HG03280 (cell line): ENCODE results near the gene ETS1.
"Not testable (repeated sequence)": the region's sequence is repeated elsewhere in the genome, so short reads cannot be mapped to it uniquely, and the experiment has no call there.

ENCODE experiments used
- ATAC-seq: cut with Tn5 transposase; IDR thresholded peaks from one replicate; pipeline ENCODE4 v1.9.1; 2021; ENCODE audit warnings: mild to moderate bottlenecking, moderate library complexity; ENCODE audit not compliant: unreplicated experiment

The ETS1 gene

DNA sequence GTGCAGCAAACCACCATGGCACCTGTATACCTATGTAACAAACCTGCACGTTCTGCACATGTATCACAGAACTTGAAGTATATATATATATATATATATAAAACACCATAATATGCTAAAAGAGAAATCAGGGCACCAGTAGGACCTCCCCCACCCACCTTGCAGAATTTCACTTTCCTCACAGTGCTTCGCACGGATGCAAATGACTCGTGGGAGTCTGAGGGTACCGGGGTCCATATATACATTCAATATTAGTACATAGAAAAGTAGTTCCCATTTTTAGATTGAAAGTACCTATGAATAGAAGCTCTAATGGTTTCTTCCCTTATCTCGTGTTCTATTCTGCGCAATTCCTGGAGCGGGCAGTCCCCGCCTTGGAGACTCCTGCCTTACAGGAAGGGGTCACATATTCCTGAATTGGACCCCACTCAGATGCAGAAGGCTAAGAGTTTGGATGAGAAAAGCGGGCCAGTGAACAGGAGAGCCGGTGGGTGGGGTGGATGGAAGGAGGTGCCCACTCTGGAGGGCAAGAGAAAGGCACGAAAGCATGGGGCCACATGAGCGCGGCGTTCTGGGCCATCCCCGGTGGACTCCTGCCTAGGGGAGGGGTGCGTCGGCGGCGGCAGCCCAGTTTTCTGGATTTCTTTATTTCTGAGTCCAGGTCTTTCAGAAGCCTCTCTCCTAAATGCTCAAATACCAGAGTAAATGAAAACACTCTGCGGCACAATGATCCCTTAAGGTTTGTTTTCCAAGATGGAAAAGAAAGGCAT lies 136.3 kb downstream of the ETS1 start:
- ATAC-seq = no peak

DNA sequence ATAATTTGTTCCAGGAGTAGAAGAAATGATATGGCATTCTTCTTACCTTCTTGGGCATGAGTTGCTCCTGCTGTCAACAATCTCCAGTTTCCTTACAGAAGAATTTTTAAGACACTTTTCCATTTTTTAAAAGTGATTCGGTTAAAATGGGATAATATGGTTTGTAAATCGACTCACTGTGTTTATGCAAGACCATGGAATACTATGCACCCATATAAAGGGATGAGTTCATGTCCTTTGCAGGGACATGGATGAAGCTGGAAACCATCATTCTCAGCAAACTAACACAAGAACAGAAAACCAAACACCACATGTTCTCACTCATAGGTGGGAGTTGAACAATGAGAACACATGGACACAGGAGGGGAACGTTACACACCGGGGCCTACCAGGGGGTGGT lies 136.9 kb downstream of the ETS1 start:
- not testable (repeated sequence) for ATAC-seq

DNA sequence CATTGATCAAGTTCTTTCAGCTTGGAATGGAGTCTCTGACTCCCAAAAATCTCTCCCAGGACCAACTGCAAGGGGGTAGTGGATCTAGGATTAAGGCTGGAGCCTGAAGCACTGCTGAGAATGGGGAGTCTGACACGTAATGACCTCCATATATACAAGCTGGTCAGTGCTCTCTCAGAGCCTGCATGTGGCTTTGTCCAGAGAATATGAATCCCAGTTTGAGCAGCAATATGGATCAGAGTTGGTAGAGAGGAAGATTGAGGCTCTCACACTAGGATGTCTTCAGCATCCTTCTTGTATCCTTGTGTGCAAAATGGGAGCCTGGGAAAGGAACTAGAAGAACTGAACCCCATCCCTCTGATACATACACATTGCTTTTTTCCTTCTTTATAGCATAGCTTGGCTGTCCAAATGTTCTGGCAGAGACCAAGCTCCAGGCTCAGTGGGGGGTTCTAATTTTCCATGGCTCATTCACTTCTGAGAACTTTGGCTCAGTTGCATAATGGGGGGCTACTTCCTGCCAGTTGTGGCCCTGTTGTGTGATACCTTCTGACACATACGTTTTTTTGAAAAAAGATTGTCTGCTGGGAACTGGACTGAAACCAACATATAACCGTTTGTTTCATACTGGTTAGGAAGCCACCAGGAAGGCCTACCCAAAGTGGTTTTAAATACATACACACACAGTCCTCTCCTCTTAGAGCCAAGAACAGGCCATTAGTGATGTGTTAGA lies 138.2 kb downstream of the ETS1 start:
- no peak for ATAC-seq

DNA sequence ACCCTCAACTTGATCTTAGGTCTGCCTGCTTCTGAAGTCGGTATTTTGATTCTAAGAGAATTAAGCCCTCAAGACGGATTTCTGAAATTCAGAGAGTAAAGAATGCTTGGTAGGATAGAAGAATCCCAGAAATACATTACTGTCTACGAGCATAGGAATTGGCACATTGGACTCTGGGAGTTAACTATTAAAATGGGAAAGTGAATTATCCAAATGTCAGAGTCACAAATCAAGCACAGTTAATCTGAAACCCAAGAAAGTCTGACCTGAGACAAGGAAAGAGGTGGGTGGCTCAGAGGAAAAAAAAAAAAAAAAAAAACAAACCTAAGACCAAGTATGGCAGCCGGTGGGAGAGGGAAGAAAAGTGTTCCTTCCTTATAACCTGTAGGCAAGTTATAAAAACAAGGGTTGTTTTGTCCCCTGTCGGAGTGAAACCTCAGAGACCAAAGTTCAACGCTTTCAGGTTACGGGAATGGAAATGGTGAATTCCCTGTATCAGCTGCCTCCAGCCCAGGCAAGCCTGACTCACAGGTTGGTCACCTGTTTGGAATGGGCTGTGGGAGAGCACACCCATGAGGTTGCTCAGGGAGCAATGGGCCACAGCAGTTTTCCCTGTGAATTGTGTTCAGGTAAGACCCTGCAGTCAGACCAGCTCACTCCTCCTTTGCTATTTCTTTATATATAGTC lies 139.0 kb downstream of the ETS1 start:
- no peak for ATAC-seq

DNA sequence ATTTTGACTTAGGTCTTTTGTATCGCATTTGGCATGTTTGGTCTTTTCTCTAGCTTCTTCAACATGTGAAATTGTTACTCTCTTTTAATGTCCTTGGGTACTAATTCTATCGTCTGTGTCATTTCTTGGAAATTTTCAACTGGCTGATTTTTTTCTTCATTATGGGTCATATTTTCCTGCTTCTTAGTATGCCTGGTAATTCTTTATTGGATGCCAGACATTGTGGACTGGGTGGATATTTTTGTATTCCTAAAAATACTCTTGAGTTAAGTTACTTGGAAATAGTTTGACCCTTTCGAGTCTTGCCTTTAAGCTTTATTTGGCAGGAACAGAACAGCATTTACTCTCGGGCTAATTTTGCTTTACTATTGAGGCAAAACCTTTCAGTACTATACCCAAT lies 140.1 kb downstream of the ETS1 start:
- ATAC-seq = no peak

DNA sequence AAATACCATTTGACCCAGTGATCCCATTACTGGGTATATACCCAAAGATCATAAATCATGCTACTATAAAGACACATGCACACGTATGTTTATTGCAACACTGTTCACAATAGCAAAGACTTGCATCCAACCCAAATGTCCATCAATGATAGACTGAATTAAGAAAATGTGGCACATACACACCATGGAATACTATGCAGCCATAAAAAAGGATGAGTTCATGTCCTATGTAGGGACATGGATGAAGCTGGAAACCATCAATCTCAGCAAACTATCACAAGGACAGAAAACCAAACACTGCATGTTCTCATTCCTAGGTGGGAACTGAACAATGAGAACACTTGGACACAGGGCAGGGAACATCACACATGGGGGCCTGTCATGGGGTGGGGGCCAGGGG lies 141.4 kb downstream of the ETS1 start:
- not testable (repeated sequence) for ATAC-seq

DNA sequence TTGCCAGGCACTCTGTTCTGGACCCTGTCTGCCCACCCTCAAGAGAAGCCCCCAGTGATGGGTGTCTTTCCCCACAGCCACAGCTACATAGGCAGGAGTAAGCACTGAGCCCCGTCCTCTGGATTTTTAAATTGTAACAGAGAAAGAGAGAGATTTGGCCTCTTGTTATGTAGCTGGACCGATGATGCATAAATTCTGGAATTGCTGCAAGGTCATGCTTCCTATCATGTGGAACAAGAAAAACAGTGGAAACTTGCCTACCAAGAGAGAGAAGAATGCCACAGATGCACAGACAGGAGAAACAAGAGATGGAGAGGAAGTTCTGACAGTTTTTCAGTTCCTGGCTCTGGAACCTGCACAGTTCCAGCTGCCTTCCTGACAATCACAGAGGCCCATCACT lies 150.2 kb downstream of the ETS1 start:
- ATAC-seq = no peak

DNA sequence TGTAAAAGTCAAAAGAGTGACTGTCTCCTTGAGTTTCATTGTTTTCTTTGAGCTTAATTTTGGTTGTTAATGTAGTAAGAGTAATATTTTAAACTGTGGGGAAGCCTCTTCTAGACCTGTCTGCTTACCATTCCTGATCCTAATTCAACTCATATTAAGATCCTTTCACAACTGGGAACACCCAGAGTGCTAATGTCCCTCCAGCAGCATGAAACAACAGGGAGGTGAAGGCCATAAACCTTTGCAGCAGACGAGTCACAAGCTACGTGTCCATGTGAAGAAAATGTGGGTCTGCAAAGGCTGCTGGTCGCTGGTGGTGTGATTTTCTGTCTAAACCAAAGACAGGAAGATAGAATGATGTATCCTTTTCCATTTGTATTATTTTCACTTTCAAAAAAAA lies 152.5 kb downstream of the ETS1 start:
- ATAC-seq = no peak

DNA sequence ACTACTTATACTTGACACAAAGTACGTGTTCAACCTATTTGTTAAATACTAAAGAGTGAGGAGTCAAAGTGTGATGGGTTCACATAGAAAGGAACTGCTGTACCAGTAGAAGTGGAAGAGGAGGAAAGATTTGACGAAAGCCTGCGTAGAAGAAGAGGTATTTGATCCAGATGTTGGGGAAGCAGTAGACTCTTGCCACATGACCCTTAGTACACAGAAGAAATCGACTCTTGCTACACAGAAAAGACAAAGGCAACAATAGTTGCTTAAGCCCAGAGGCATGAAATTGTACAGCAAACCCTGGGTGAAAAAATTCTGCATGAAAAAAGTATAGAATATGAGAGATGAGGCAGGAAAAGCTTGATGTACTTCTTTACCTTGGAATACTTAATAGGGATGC lies 152.9 kb downstream of the ETS1 start:
- ATAC-seq = no peak

DNA sequence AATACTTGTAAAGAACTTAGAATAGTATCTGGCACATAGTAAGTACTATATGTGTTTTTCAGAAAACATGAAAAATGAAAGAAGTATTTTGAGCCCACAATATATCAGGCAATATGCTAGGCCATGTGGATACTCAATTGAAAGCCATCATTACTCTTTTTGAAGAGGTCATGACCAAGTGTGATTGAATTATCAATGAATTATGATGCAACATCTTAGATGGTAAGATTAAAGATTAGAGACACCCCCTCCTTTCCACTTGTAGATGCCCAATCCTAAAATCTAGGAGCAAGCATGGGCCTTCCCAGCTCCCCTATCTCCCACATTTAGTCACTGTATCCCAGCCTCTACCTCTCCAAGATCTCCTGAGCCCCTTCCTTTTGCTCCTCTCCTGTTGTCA lies 154.4 kb downstream of the ETS1 start:
- no peak for ATAC-seq

DNA sequence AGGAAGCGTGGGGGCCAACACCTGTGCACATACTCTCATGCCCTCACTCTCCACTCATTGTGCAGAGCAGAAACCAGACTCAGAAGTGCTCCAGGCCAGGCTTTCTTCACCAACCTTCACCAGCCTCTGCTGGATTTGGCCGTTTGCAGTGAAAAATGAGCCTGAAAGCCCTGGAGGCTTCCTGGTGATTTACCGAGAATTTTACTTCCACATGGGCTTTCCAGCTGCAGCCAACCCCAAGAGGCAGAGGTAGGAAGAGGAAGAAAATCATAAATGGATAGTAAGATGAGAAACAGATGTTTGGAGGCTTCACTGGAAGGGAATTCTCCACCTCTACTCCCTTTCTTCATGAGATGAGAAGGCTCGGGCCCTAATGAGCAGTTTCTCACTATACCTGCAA lies 155.4 kb downstream of the ETS1 start:
- no peak for ATAC-seq

DNA sequence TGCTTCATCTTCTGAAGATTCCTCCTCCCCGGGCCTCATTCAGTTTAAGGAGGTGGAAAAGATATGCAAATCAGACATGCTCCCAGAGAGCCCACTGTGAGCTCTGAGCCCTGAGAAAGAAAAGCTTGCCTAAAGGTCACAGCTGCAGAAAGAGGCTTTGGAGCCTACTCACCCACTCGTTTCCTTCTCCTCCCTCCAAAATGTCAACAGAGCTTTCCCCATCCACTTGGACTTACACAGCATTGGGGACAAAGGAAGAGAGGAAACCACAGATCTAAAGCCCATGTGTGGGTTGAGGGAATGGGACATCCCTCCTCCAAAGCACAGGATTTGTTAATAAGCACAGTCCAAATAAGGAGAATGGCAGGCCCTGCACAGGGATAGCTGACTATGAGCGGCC lies 158.4 kb downstream of the ETS1 start:
- ATAC-seq = no peak

DNA sequence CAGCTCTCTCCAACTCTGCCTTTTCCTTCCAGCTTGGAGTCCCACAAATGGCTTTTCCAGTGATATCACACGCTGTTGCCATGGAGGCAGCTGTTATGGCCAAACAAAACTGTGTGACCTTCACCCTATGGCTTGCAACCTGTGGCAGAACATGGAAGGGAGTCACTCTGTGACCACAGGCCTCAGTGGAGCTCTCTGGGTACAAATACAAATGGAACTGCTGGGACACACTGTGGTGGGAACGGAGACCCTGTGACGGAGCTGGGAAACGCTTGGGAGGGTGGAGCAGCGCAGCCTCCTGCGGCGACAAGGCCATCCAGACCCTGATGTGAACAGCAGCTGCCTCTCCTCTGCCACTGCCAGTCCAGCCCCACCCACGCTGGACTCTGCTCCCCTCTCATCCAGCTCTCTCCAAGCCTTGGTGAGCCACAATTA lies 162.5 kb downstream of the ETS1 start:
- no peak for ATAC-seq

DNA sequence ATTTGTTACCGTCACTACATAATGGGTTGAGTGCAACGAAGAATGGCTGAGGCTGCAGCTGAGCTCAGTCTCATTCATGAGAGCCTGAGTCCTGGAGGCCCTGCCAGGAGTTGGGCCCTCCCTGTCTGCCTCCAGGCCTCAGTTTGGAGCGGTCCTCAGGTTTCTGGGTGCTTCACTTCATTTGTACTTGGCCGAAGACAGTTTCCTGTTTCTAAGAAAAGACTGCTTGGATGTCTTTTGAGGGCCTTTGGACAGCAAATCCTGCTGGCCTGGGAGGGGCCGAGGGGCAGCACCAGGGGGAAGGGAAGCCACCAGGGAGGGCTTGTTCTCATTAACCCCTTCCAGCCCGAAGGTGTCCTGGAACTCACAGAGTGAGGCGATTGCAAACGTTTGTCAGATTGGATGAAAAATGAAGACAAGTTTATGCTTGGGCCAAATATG lies 163.1 kb downstream of the ETS1 start:
- ATAC-seq = no peak

DNA sequence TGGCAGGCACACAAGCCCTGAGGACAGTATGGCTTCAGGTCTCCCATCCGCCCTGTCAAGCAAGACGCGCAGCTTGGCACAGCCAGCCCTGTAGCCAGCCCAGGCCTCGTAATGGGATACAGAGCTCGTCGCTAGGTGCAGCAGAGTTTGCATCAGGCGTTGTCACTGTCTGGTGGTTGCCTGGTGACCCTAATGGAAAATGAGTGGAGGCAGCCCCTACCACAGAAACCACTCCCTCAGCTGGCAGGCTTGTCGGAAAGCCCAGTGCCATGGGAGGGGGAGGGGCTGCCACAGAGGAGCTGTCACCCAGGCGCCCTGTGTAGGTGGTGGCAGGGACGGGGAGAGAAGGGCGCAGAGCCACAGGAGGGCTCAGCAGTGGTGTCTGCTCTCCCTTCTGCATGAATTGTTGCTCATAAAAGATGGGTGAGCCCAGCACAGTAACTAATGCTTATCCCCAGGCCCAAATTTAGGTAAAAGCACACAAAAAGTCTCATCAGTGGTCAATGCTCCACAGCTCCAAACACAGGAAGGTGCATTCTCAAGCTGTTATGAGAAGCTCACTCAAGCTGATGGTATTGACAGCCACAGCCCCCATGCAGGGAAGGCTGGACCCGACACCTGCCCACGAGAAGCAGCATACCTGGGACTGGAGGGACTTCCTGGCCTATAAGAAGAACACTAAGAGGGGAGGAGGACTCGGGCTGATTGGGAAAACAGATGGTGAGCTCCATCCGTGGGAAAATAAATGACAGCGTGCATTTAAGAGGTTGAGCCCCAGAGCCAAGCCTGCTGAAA lies 164.6 kb downstream of the ETS1 start:
- ATAC-seq = no peak

DNA sequence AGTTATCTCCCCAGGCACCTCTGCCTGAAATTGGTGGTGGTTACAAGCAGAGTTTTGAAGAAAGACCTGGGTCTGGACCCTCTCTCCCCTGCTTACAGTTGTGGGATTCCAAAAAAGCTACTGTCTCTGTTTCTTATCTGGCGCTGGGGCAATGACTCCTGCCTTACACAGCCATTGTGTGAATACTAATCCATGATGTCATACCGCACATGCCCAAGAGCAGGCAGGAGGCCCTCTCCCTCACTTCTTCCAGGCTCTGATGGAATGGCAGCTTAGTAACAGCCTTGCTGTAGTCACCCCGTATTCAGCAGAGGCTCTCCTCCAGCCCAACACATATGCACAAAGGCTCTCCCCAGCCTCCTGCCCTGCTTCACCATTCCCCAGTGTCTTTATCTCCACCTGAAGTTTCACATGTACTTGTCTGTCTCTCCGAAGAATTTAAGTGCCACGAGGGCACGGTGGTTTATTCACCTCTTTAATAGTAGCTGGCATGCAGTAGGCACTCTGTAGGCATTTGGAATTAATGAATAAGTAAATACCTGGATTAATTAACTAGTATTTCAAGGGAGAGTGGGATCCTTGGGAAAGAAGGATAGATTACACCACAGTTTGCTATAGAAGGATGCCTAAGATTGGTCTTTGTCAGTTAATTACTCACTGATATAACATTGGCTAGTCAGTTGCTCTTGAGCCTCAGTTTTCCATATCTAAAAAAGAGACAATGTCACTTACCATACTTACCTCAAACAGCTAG lies 165.6 kb downstream of the ETS1 start:
- no peak for ATAC-seq

DNA sequence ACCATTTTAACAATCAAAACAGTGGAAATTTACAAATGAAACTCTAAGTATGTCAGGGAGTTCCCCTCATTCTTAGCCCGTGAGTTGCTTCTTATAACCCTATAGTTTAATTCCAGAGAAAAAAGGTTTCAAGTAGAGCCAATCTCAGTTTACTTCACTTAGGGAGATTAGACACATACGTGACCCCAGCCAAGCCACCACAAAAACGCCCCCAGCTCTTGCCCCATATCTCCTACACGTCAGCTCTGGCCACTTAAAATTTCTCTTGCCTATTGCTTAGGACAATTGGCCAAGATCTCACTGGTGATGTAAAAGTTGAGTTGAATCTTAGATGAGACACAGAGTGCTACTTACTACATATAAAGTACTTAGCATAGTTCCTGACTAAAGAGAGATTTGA lies 166.4 kb downstream of the ETS1 start:
- no peak for ATAC-seq

DNA sequence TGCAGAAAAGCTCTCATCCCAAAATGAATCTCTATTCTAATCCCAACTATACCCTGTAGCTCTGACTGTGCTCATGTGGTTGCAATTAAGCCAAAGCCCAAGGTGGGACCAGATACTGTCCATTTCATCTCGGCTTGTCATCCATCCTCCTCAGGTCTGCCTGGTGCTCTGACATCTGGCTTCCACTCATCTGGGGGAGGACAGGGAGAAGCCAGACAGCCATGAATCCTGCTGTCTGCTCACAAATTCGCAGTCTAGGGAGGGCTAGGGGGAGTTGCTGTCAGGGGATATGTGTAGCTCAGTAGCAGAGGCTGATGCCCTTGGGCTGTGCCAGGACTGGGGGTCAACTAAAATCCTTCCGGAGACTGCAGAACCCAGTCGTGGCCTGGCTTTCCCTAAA lies 167.1 kb downstream of the ETS1 start:
- ATAC-seq = no peak

DNA sequence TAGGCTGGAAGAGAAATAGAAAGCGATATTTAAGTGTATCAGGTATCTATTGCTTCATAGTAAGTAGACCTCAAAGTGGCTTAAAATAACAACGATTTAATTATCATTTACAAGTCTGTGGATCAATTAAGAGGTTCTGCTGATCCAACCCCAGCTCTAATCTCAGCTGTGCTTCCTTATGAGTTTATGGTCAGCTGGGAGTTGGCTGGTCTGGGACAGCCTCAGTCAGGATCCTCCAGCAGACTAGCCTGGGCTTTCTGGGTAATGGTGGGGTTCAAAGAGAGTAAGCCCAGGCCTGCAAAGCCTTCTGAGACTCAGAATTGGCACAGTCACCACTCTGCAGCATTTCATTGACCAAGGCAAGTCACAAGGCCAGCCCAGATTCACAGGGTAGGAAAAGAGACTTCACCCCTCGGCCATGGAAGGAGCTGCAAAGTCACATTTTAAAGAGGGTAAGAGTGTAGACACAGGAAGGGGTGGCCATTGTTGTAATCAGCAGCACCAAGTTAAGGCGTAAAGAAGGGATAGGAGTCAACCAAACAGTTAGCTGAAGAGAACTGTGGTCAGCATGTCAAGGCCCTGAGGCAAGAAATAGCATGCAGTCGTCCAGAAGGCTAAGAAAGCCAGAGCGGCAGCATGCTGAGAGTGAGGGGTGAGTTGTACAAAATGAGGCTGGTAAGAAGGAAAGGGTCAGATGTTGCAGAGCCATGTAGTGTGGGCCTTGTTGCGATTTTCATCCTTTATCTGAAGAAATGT lies 168.2 kb downstream of the ETS1 start:
- no peak for ATAC-seq
